Measurements from ENCODE around the gene SFXN5.

DNA sequence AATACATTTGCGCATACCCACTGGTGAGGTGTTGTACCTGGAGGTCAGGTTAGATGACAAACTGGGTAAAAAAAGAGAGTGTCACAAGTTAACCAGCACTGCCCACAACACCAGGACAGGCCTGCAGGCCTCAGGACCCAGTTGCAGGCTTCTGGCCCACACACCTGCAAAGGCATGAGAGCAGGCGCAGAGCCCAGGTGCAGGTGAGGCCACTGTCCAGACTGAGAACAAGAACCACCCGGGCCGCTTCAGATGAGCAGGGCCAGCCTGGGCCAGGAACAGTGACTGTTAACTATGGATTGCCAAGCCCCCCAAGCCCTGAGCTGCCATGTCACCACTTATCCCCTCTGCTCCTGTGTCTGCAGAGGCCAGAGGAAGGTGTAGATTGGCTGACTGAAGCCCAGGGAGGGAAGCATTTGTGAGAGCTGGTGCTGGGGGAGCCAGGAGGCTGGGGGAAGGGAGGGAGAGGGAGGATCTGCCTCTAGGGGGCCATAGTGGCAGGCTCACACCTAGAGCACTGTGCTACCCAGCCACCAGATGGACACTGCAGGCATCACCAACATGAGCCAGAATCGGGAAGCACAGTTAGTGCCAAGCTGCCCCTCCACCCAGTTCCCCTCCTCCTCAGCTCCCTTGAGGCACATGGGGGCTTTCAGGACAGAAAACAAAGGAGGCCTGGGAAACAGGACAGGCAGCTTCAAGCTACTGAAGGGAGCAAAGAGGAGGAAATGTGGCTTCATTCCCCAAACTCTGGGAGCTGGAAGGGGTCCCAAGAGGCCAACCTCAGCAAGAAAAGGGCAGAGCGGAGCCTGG lies 35.4 kb downstream of the SFXN5 start:
- TF ChIP-seq RAD21 (conservative IDR thresholded peaks at IDR 0.05) (no peak), MXI1 (conservative IDR thresholded peaks at IDR 0.05; ENCODE audit: poor library complexity, severe bottlenecking) (no peak), EP300 (conservative IDR thresholded peaks at IDR 0.05; ENCODE audit: poor library complexity, severe bottlenecking) (no peak)
- TF ChIP-seq, protein P1, sequence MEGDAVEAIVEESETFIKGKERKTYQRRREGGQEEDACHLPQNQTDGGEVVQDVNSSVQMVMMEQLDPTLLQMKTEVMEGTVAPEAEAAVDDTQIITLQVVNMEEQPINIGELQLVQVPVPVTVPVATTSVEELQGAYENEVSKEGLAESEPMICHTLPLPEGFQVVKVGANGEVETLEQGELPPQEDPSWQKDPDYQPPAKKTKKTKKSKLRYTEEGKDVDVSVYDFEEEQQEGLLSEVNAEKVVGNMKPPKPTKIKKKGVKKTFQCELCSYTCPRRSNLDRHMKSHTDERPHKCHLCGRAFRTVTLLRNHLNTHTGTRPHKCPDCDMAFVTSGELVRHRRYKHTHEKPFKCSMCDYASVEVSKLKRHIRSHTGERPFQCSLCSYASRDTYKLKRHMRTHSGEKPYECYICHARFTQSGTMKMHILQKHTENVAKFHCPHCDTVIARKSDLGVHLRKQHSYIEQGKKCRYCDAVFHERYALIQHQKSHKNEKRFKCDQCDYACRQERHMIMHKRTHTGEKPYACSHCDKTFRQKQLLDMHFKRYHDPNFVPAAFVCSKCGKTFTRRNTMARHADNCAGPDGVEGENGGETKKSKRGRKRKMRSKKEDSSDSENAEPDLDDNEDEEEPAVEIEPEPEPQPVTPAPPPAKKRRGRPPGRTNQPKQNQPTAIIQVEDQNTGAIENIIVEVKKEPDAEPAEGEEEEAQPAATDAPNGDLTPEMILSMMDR (IDR thresholded peaks at IDR 0.05; ENCODE audit: poor library complexity, severe bottlenecking), result no peak

Data from neural cell (in vitro differentiated cells).